Measurements from ENCODE around the gene SERPINA3. TPM values are rescaled to one million over a fixed set of nuclear protein-coding genes. Genes with fewer than 3 reads are reported as not detected.
A peak's percentile ranks its signal among the peaks of the same experiment; 100 is the strongest.

Gene SERPINA3
- total RNA-seq, 1 donor from 2014 or later, result 1.3 TPM

DNA sequence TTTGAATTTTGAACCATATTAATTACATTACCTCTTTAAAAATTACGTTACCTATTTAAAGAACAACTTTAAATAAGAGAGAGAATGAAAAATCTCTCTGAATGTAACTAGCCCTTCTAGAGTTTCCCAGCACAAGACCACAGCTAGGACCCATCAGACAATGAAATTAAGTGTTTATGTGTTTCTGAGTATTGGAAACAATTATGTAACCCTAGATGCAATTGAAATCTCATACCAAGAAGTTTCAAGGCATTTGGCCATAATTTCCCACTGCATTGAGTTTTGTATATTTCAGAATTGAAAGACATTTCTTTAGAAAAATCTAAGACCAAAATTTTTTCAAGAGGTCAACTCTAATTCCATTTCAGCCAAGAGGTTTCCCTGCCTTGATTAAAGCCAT is 47.1 kb downstream of the SERPINA3 start:
- Mint-ChIP-seq H3K4me3 (ENCODE audit: unreplicated experiment) (no peak overlapping the region), H3K4me1 (ENCODE audit: low read depth, unreplicated experiment) (peaks cover 9% of the 10 kb centered on the region), H3K36me3 (ENCODE audit: low read depth, unreplicated experiment) (no peaks in the 10 kb centered on the region), H3K27ac (ENCODE audit: unreplicated experiment) (no peak overlapping the region), H3K27me3 (ENCODE audit: low read depth, unreplicated experiment) (no peaks in the 10 kb centered on the region), H3K9me3 (ENCODE audit: unreplicated experiment) (no peaks in the 10 kb centered on the region)
- H3K4me3 ChIP-seq (ENCODE audit: insufficient read depth, low read depth, low read length), result no peak overlapping the region
- DNase-seq (ENCODE audit: low read depth), result no peak
- H4K20me1 ChIP-seq (ENCODE audit: insufficient read depth, low read length), result no peaks in the 10 kb centered on the region
- no peak overlapping the region for H3K9ac ChIP-seq (ENCODE audit: low read length)
- TF ChIP-seq, protein P1, sequence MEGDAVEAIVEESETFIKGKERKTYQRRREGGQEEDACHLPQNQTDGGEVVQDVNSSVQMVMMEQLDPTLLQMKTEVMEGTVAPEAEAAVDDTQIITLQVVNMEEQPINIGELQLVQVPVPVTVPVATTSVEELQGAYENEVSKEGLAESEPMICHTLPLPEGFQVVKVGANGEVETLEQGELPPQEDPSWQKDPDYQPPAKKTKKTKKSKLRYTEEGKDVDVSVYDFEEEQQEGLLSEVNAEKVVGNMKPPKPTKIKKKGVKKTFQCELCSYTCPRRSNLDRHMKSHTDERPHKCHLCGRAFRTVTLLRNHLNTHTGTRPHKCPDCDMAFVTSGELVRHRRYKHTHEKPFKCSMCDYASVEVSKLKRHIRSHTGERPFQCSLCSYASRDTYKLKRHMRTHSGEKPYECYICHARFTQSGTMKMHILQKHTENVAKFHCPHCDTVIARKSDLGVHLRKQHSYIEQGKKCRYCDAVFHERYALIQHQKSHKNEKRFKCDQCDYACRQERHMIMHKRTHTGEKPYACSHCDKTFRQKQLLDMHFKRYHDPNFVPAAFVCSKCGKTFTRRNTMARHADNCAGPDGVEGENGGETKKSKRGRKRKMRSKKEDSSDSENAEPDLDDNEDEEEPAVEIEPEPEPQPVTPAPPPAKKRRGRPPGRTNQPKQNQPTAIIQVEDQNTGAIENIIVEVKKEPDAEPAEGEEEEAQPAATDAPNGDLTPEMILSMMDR (IDR thresholded peaks at IDR 0.05; ENCODE audit: insufficient read depth, low read depth, low read length), result no peak
- no peak for TF ChIP-seq EZH2 (IDR thresholded peaks at IDR 0.05; ENCODE audit: insufficient read depth, low read length)
- no peak overlapping the region for H3K27ac ChIP-seq (ENCODE audit: low read depth, low read length)
- H2AFZ ChIP-seq (ENCODE audit: low read depth, low read length), result no peak overlapping the region
- H3K36me3 ChIP-seq (ENCODE audit: insufficient read depth, low read length), result no peaks in the 10 kb centered on the region
- H3K4me2 ChIP-seq (ENCODE audit: low read length), result no peak overlapping the region
- no peaks in the 10 kb centered on the region for H3K79me2 ChIP-seq (ENCODE audit: insufficient read depth, low read length)
- FAIRE-seq, result no peak
- peaks cover 2% of the 10 kb centered on the region for H3K4me1 ChIP-seq (ENCODE audit: insufficient read depth, low read length)
- no peaks in the 10 kb centered on the region for H3K9me3 ChIP-seq (ENCODE audit: insufficient read depth, low read depth, low read length)
- no peaks in the 10 kb centered on the region for H3K27me3 ChIP-seq (ENCODE audit: insufficient read depth, low read length)

DNA sequence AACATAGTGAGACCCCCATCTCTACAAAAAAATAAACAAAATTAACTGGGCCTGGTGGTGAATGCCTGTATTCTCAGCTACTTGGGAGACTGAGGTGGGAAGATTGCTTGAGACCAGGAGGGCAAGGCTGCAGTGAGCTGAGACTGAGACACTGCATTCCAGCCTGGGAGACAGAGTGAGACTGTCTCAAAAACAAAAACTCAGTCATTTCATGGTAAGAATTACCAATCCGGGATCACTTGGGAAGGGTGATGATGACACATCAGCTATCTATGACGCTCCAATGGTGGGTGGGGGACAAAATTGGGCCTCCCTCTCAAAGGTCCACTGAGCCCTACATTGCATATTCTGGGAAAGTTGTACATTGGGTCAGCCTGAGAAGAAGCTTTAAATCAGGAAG is 47.7 kb downstream of the SERPINA3 start:
- Mint-ChIP-seq H3K27ac (ENCODE audit: unreplicated experiment) (peak overlapping the region; percentile 58), H3K36me3 (ENCODE audit: low read depth, unreplicated experiment) (no peaks in the 10 kb centered on the region)

DNA sequence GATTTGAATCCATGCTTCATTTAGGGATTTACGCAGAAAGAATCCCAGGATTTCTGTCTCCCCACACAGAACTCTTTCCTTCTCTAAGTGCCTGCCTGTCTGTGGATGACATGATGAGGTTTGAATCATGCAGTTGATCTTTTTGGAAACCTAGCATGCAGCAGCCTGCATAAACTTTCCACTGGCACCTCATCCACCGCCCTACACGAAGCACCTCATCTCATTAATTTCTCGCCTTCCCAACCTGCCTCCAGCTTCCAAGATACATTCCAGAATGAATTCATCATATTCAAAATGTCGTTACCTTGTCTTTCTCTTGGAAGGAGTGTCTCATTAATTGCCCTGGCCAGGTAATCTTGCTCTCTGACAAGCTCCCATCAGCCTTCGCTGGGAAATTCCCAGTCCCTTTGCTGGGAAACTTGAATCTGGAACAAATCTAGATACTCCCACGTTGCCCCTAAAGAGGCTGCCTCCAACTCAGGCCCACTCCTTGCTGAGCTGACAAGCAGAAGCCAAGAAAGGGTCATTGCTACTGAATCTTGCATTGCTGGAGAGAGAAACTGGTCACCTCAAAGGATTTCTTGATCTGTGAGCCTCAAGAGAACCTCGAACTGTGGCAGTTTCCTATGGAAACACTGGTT is 48.2 kb downstream of the SERPINA3 start:
- no peaks in the 10 kb centered on the region for H3K27me3 Mint-ChIP-seq (ENCODE audit: low read depth, unreplicated experiment)

More for the DNA sequence above, 47.7 kb downstream of the SERPINA3 start:
- H3K79me2 ChIP-seq (ENCODE audit: insufficient read depth, low read length), result no peaks in the 10 kb centered on the region
- no peak for DNase-seq (ENCODE audit: low read depth)
- H3K4me1 ChIP-seq (ENCODE audit: insufficient read depth, low read length), result peaks cover 8% of the 10 kb centered on the region
- FAIRE-seq, result no peak
- peaks cover 9% of the 10 kb centered on the region for H3K4me1 Mint-ChIP-seq (ENCODE audit: low read depth, unreplicated experiment)
- no peak for TF ChIP-seq EZH2 (IDR thresholded peaks at IDR 0.05; ENCODE audit: insufficient read depth, low read length)
- TF ChIP-seq, protein P1 (IDR thresholded peaks at IDR 0.05; ENCODE audit: insufficient read depth, low read depth, low read length), result no peak
- no peaks in the 10 kb centered on the region for H4K20me1 ChIP-seq (ENCODE audit: insufficient read depth, low read length)
- no peak overlapping the region for H3K4me3 ChIP-seq (ENCODE audit: insufficient read depth, low read depth, low read length)
- no peaks in the 10 kb centered on the region for H3K27me3 ChIP-seq (ENCODE audit: insufficient read depth, low read length)
- no peak overlapping the region for H3K4me3 Mint-ChIP-seq (ENCODE audit: unreplicated experiment)
- no peak overlapping the region for H3K9ac ChIP-seq (ENCODE audit: low read length)
- H3K9me3 Mint-ChIP-seq (ENCODE audit: unreplicated experiment), result no peaks in the 10 kb centered on the region
- H3K9me3 ChIP-seq (ENCODE audit: insufficient read depth, low read depth, low read length), result no peaks in the 10 kb centered on the region
- H3K27ac ChIP-seq (ENCODE audit: low read depth, low read length), result no peak overlapping the region
- H3K36me3 ChIP-seq (ENCODE audit: insufficient read depth, low read length), result no peaks in the 10 kb centered on the region
- H3K4me2 ChIP-seq (ENCODE audit: low read length), result no peak overlapping the region
- H3K27me3 Mint-ChIP-seq (ENCODE audit: low read depth, unreplicated experiment), result no peaks in the 10 kb centered on the region
- no peak overlapping the region for H2AFZ ChIP-seq (ENCODE audit: low read depth, low read length)

More for the DNA sequence above, 48.2 kb downstream of the SERPINA3 start:
- Mint-ChIP-seq H3K4me1 (ENCODE audit: low read depth, unreplicated experiment) (peaks cover 12% of the 10 kb centered on the region), H3K9me3 (ENCODE audit: unreplicated experiment) (no peaks in the 10 kb centered on the region), H3K36me3 (ENCODE audit: low read depth, unreplicated experiment) (no peaks in the 10 kb centered on the region), H3K27ac (ENCODE audit: unreplicated experiment) (peak overlapping the region; percentile 58), H3K4me3 (ENCODE audit: unreplicated experiment) (no peak overlapping the region)
- no peaks in the 10 kb centered on the region for H3K27me3 ChIP-seq (ENCODE audit: insufficient read depth, low read length)
- H3K9me3 ChIP-seq (ENCODE audit: insufficient read depth, low read depth, low read length), result no peaks in the 10 kb centered on the region
- H3K4me2 ChIP-seq (ENCODE audit: low read length), result no peak overlapping the region
- no peak for TF ChIP-seq EZH2 (IDR thresholded peaks at IDR 0.05; ENCODE audit: insufficient read depth, low read length)
- TF ChIP-seq, protein P1 (IDR thresholded peaks at IDR 0.05; ENCODE audit: insufficient read depth, low read depth, low read length), result no peak
- DNase-seq (ENCODE audit: low read depth) (no peak), FAIRE-seq (no peak)
- no peaks in the 10 kb centered on the region for H4K20me1 ChIP-seq (ENCODE audit: insufficient read depth, low read length)
- no peak overlapping the region for H3K9ac ChIP-seq (ENCODE audit: low read length)
- H2AFZ ChIP-seq (ENCODE audit: low read depth, low read length), result no peak overlapping the region
- no peak overlapping the region for H3K27ac ChIP-seq (ENCODE audit: low read depth, low read length)
- H3K4me3 ChIP-seq (ENCODE audit: insufficient read depth, low read depth, low read length), result no peak overlapping the region
- H3K36me3 ChIP-seq (ENCODE audit: insufficient read depth, low read length), result no peaks in the 10 kb centered on the region
- H3K4me1 ChIP-seq (ENCODE audit: insufficient read depth, low read length), result peaks cover 13% of the 10 kb centered on the region
- no peaks in the 10 kb centered on the region for H3K79me2 ChIP-seq (ENCODE audit: insufficient read depth, low read length)
